ENCODE data around the gene MRM3.
"Not testable (repeated sequence)": the region's sequence is repeated elsewhere in the genome, so short reads cannot be mapped to it uniquely, and the experiment has no call there.

Gene MRM3

DNA sequence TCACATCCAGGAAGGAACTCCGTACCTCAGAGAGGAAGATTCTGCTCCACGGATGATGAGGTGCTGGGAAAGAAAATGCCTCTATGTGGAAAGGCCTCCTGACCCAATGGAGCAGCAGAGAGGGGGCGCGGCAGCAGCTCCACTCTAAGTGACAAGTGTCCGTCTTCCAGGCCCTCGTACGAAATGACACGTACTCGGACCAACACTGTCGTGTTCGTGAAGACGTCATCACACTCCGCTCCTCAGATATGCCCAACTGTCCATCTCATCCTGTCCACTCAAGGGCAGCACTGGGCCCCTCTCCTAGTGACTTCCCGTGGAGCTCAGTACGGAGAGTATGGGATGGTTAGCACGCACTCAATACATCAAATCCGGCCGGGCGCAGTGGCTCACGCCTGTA is 32.2 kb downstream of the MRM3 start:
- no peak for DNase-seq

DNA sequence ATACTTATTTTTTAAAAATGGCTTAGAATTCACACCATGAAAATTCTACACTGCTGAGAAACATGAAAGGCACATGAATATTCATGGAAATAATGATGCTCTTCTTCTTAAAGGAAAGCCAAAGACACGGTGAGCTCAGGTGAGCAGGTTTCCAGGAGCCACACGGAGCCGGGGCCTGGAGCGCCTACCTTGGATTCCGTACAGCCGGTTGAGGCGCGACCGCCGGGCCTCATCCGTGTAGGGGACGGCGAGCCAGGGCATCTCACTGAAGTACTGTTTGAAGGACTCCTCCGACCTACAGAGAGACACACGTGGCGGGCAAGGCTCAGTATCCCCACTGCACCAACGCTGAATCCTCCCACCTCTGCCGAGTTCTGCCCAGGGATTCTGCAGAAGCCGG is 37.1 kb downstream of the MRM3 start:
- no peak for DNase-seq

DNA sequence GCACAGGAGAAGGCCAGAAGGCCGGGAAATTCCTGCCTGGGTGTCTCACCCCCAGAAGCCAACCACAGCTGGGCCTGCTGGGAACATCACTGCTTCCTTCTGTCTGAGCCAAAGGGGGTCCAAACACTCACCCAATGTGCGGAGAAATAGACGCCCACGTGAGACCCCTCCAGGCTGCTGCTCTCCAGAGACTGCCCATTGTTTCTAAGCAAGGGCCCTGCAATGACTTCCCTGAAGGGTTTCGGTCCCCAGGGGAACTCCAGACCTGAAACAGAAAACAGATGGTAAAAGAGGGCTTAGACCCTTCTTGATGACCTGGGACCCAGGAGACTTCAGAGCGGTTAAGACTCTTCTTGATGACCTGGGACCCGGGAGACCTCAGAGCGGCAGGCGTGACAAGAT is 41.3 kb downstream of the MRM3 start:
- no peak for DNase-seq

DNA sequence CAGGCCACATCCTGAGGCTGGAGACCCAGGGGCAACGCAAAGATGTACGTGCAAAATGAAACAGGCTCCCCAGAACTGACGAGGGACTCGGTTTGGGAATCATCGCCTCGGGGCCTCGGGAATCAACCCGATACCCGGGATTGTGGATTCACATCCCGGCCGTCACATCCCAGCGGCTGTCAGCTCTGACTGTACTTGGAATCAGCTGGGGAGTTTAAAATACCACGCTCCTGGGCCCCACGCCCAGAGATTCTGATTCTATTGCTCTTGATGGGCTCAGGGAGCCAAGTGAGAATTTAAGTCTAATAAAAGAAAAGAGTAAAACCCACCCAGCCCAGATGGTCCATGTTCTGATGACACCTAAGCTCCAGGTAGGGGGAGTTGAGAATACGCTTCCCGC is 42.2 kb downstream of the MRM3 start:
- DNase-seq = no peak

DNA sequence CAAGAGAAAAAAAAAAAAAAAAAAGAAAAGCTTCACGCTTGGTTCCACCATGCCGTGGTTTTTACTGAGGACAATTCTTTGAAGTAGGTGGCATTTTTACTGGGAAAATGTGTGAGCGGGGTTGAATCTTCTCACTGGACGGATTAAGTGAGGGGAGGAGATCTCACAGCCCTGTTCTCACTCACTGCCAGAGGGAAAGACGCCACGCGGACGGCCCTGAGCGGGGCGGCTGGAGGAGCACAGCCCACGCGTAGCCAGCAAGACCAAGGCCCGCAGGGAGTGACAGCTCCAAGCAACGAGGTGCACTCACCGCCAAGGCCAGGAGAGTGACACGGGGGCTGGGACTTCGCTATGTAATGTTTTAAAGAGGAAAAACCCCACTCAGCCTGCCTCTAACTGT is 43.1 kb downstream of the MRM3 start:
- no peak for DNase-seq

DNA sequence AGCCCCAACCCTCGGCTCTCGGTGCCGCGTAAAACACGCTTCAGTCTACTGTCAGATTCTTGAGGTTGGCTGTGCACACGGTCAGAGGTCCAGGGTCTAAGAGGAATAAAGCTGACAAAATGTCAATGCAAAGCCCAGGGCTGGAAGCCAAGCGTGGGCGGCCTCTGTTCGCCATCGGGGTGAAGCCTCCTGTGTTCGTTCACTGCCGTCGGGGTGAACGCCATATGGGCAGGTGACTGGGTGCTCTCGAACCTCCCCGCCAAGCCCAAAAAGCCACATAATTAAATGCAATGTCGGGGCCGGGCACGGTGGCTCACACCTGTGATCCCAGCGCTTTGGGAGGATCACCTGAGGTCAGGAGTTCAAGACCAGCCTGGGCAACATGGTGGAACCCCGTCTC is 44.6 kb downstream of the MRM3 start:
- DNase-seq = no peak

DNA sequence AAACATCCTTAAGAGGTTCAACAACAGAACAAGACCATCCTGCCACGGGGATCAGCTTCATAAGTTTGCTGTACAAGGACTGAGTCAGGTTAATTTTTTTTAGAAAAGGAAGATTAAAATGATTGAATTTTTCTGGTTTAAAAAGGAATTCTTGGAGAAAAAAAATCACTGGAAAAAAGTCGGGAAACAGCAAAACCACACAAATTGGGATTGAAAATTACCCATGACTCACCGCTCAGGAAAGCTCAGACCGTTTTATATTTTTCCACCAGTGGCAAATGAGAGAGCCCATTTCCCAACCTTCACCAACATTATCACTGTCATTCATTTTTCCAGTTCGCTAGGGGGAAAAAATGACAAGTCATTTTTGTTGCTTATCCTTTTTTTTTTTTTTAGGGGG is 46.6 kb downstream of the MRM3 start:
- no peak for DNase-seq

DNA sequence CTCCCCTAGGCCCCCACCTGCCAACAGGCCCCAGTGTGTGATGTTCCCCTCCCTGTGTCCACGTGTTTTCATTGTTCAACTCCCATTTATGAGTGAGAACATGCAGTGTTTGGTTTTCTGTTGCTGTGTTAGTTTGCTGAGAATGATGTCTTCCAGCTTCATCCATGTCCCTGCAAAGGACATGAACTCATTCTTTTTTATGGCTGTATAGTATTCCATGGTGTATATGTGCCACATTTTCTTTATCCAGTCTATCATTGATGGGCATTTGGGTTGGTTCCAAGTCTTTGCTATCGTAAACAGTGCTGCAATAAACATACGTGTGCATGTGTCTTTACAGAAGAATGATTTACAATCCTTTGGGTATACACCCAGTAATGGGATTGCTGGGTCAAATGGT is 47.5 kb downstream of the MRM3 start:
- DNase-seq = not testable (repeated sequence)

DNA sequence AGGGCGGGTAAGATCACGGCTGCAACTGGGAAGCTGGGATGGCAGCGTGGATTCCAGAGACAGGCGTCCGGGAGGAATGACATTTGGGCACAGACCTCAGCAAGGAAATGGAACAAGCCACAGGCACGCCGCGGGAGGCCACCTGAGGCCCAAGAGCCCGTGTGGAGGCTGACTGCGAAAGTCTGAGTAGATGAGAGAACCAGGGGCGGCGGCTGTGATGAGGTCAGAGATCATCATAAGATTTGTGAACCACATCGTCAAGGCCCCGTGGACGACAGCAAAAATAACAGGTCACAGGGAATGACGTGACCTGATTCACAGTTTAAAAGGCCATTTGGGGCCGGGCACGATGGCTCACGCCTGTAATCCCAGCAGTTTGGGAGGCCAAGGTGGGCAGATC is 48.2 kb downstream of the MRM3 start:
- DNase-seq = no peak

DNA sequence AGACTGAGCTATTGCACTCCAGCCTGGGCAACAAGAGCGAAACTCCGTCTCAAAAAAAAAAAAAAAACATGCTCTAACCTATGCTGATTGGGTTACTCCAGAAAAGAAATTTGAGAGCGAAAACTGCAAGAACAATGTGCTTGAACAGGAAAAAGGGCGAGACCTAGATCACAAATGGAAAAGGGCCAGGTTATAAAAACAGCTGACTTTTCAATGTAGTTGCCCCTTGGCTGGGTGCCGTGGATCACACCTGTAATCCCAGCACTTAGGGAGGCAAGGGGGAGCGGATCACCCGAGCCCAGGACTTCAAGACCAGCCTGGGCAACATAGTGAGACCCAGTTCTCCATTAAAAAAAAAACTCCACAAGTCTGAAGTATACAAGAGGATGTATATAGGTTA is 48.8 kb downstream of the MRM3 start:
- no peak for DNase-seq

DNA sequence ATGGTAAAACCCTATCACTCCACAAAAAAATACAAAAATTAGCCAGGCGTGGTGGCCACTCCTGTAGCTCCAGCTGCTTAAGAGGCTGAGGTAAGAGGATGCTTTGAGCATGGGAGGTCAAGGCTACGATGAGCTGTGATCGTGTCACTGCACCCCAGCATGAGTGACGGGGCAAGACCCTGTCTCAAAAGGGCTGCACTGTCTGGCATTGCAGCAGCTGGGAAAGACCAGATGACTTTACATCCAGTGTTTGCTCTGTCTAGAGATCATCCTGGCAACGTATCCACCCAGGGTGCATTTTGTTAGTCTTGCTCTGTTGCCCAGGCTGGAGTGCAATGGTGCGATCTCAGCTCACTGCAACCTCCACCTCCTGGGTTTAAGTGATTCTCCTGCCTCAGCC is 52.0 kb downstream of the MRM3 start:
- no peak for DNase-seq

DNA sequence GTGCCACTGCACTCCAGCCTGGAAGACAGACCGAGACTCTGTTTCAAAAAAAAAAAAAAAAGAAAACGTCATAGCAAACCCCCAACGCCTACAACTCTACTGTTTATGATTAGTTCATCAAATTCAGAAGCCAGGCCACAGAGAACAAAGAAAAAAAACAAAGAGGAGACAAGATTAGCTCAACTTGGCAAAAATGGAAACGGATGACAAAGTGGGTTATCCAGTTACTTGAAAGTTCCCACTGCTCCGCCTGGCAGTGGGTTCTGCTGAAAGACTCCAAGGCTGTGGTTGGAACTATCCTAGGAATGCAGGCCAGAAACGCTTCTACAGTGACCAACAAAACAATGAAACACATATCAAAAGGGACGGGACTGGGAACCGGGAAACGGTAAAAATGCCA is 53.1 kb downstream of the MRM3 start:
- peak in 1 of 56 donors; percentile 11 for DNase-seq

DNA sequence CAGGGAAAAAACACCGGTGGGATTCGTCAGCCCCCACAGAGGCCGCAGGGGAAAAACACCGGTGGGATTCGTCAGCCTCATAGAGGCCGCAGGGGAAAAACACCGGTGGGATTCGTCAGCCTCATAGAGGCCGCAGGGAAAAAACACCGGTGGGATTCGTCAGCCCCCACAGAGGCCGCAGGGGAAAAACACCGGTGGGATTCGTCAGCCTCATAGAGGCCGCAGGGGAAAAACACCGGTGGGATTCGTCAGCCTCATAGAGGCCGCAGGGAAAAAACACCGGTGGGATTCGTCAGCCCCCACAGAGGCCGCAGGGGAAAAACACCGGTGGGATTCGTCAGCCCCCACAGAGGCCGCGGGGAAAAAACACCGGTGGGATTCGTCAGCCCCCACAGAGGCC is 53.6 kb downstream of the MRM3 start:
- not testable (repeated sequence) for DNase-seq

DNA sequence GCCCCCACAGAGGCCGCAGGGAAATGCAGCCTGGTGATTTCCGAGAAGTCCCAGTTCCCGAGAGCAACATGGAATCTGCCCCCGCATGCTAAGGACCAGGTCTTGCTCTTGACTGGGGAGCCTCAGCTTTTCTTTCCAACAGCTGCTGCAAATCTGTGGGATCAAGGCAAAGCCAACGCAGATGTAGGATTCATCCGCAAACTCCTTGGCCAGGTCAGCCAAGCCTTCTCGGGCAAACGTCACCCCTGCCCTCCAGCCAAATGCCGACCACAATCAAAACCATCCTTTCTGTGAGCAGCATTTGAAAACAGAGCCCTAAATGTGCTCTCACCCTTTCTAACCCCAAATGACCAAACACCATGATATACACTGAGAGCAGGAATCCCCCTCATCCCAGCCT is 54.0 kb downstream of the MRM3 start:
- no peak for DNase-seq

DNA sequence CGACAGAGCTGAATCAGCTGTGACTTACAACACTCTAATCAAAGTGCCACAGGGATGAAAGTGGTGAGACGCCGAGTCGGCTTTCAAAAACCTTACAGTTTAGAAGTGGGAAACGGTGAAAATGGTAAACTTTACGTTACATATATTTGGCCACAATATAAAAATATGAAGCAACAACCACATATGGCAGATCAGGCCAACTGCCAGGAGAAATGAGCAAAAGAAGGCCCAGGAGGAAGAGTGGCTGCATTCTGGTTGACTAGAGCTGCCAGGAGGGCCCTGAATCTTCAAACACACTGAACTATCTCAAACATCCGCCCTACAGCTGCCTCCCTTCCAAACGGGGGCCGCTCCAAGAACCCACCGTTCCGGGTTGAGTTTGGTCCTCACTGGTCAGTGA is 56.3 kb downstream of the MRM3 start:
- DNase-seq = no peak

DNA sequence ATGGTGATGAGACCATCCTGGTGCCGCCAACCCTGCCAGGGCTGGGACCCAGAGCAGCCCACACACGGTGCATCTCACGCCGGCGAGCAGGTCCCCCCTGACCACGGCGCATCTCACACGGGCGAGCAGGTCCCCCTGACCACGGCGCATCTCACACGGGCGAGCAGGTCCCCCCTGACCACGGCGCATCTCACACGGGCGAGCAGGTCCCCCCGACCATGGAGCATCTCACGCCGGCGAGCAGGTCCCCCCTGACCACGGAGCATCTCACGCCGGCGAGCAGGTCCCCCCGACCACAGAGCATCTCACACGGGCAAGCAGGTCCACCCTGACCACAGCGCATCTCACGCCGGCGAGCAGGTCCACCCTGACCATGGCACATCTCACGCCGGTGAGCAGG is 59.2 kb downstream of the MRM3 start:
- DNase-seq = peak in 4 of 56 donors; percentile 10 to 22 (median 20)

Data from amygdala (tissue), 56 donors.